GM20000 (cell line): Measurements from ENCODE around the gene FBXW12.

Experiments
- DNase-seq: peaks from one replicate; pipeline ENCODE4 v3.0.0; 2012; ENCODE audit warnings: low spot score
- CTCF ChIP-seq: IDR thresholded peaks from 2 replicates; pipeline ENCODE4 v1.5.1; 2012; ENCODE audit warnings: mild to moderate bottlenecking, control low read depth; ENCODE audit errors: extremely low read depth, missing control alignments

FBXW12 gene

GRCh38 chr3:48430708-48431101 lies 58.7 kb downstream of the FBXW12 start:
- DNase-seq, result no peak
- no peak for TF ChIP-seq CTCF

GRCh38 chr3:48431224-48432029 lies 59.4 kb downstream of the FBXW12 start:
- no peak for TF ChIP-seq CTCF
- no peak for DNase-seq

GRCh38 chr3:48432411-48433371 lies 60.7 kb downstream of the FBXW12 start:
- TF ChIP-seq CTCF, result no peak
- no peak for DNase-seq

- no peak for TF ChIP-seq CTCF
- DNase-seq, result no peak
These were observed 61.6 kb downstream of the FBXW12 start for GRCh38 chr3:48433472-48434118.

- TF ChIP-seq CTCF, result no peak
- DNase-seq, result no peak
These were observed 62.7 kb downstream of the FBXW12 start for GRCh38 chr3:48434591-48435222.

GRCh38 chr3:48435223-48435595 lies 63.2 kb downstream of the FBXW12 start:
- no peak for TF ChIP-seq CTCF
- DNase-seq, result no peak
